Right kidney (tissue), 1 donor: ENCODE data around the gene CASK.

Source experiments
- DNase-seq: peaks from one replicate; pipeline ENCODE4 v3.0.0-alpha.2; 2016

CASK gene

DNA sequence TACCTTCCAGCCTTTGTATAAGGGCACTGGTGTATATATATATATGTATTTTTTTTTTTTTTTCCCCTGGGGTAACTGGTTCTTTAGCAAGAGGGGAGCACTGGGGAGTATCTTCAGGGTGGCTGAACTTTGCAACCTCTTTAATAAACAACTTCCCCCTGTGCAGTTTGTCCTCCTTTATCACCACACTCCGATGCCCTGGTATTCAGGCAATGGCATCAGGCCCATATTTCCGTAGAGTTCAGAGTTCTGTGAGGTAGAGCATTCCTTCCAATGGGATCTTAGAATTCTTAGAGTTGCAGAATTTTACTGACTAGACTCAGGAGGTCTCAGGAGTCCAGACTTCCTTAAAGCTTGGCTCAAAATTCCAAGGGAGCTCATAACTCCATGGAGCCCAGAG is 451.6 kb downstream of the CASK start:
- no peak for DNase-seq

- no peak for DNase-seq
Measured at GRCh38 chrX:41470706-41471105, 452.6 kb downstream of the CASK start.

DNA sequence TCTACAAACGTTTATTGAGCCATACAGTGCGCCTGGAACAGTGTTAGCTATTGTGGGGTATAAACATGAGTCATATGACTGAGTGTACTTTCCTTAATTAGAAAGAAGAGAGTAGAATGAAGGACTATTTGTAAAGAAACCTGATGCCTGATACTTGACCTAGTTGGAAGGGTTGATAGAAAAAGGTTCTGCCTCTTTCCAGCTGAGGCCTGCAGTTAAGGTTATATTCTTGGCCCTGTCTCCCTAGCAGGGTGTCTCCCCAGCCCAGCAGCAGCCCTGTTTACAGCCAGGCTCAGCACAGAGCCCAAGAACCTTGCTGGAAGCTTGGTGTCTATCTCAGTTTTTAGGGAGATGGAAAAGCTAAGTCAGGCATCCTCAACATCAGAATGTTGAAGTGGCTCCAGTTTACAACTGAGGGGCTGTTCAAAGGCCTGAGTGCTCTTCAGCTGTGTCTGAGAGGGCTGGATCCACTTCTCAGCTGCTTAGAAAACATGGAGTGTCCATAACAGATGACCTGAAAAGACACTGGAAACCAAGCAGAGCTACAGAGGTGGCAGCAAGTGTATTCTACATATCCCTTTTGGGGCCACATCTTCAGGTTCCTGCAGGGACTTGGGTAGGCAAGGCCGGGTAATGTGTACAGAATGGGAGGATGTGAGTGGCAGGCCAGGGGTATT is 454.6 kb downstream of the CASK start:
- DNase-seq, result no peak
